ENCODE data around the gene GALR3. TPM values are rescaled to one million over a fixed set of nuclear protein-coding genes. Genes with fewer than 3 reads are reported as not detected.

GALR3 gene
- total RNA-seq, 6 experiments from 2014 or later, result not detected

DNA sequence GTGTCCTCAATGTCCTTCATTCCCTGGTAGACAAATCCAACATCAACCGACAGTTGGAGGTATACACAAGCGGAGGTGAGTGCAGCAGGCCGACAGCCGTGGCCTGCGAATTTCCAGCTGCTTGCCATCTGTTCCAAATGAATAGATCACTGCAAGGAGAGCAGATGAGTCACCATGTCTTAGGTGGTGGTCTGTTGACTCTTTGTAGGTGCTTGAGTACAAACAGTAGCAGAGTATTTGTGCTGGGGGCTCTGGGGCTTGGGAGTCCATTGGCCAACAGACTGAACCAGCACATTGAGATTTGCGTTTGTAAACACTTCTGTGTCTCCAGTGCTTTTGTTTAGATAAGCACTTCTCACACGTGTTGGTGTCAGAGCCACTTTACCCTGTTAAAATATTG is 47.1 kb downstream of the GALR3 start:
- DNase-seq, result no peak

More for the DNA sequence above, 47.1 kb downstream of the GALR3 start:
- Mint-ChIP-seq H3K4me1 (ENCODE audit: low read depth) (no peaks in the 10 kb centered on the region), H3K27me3 (ENCODE audit: insufficient read depth) (peaks cover 2% of the 10 kb centered on the region), H3K27ac (no peak overlapping the region; the same call in 1 of the 2 replicates), H3K9me3 (no peaks in the 10 kb centered on the region), H3K36me3 (ENCODE audit: low read depth) (peaks cover 19% of the 10 kb centered on the region), H3K4me3 (no peak overlapping the region)
- TF ChIP-seq, protein P1, sequence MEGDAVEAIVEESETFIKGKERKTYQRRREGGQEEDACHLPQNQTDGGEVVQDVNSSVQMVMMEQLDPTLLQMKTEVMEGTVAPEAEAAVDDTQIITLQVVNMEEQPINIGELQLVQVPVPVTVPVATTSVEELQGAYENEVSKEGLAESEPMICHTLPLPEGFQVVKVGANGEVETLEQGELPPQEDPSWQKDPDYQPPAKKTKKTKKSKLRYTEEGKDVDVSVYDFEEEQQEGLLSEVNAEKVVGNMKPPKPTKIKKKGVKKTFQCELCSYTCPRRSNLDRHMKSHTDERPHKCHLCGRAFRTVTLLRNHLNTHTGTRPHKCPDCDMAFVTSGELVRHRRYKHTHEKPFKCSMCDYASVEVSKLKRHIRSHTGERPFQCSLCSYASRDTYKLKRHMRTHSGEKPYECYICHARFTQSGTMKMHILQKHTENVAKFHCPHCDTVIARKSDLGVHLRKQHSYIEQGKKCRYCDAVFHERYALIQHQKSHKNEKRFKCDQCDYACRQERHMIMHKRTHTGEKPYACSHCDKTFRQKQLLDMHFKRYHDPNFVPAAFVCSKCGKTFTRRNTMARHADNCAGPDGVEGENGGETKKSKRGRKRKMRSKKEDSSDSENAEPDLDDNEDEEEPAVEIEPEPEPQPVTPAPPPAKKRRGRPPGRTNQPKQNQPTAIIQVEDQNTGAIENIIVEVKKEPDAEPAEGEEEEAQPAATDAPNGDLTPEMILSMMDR (IDR thresholded peaks at IDR 0.05), result no peak

Small RNA genes lying within 50 kb of the gene (microRNA-seq; reads per million reads assigned to microRNA genes)
- 2.3 reads per million for gene MIR659

Other genes starting within 250 kb of the GALR3 start
- not detected for gene LGALS2, start 243.3 kb upstream of the GALR3 start, total RNA-seq (2021; fragmentation: NEBNext Ultra II Directional; extraction: Animal tissue kit (Norgen Biotek cat#: 25700))
- gene GGA1, start 214.5 kb upstream of the GALR3 start, total RNA-seq (2021; fragmentation: NEBNext Ultra II Directional; extraction: Animal tissue kit (Norgen Biotek cat#: 25700)), result 10 to 100 TPM; 37.5 to 45.4 (median 41.5) TPM
- 10 to 100 TPM; 15.9 to 26.3 (median 23.0) TPM for gene SH3BP1, start 183.7 kb upstream of the GALR3 start, total RNA-seq (2021; fragmentation: NEBNext Ultra II Directional; extraction: Animal tissue kit (Norgen Biotek cat#: 25700))
- 10 to 100 TPM; 15.3 to 24.5 (median 18.4) TPM for gene PDXP, start 164.7 kb upstream of the GALR3 start, total RNA-seq (2021; fragmentation: NEBNext Ultra II Directional; extraction: Animal tissue kit (Norgen Biotek cat#: 25700))
- 1,000 to 10,000 TPM; 5,326 to 7,192 (median 6,673) TPM for gene LGALS1, start 147.7 kb upstream of the GALR3 start, total RNA-seq (2021; fragmentation: NEBNext Ultra II Directional; extraction: Animal tissue kit (Norgen Biotek cat#: 25700))
- 10 to 100 TPM; 17.7 to 29.6 (median 26.9) TPM for gene NOL12, start 137.0 kb upstream of the GALR3 start, total RNA-seq (2021; fragmentation: NEBNext Ultra II Directional; extraction: Animal tissue kit (Norgen Biotek cat#: 25700))
- gene TRIOBP, start 126.3 kb upstream of the GALR3 start, total RNA-seq (2021; fragmentation: NEBNext Ultra II Directional; extraction: Animal tissue kit (Norgen Biotek cat#: 25700)), result 10 to 100 TPM; 74.3 to 92.5 (median 91.6) TPM
- 10 to 100 TPM; 27.6 to 42.3 (median 29.2) TPM for gene GCAT, start 15.4 kb upstream of the GALR3 start, total RNA-seq (2021; fragmentation: NEBNext Ultra II Directional; extraction: Animal tissue kit (Norgen Biotek cat#: 25700))
- 10 to 100 TPM; 18.3 to 25.4 (median 20.9) TPM for gene ANKRD54, start 21.0 kb downstream of the GALR3 start, total RNA-seq (2021; fragmentation: NEBNext Ultra II Directional; extraction: Animal tissue kit (Norgen Biotek cat#: 25700))
- 100 to 1,000 TPM; 306 to 371 (median 357) TPM for gene EIF3L, start 26.0 kb downstream of the GALR3 start, total RNA-seq (2021; fragmentation: NEBNext Ultra II Directional; extraction: Animal tissue kit (Norgen Biotek cat#: 25700))
- 10 to 100 TPM; 37.7 to 46.5 (median 40.5) TPM for gene MICALL1, start 82.9 kb downstream of the GALR3 start, total RNA-seq (2021; fragmentation: NEBNext Ultra II Directional; extraction: Animal tissue kit (Norgen Biotek cat#: 25700))
- under 1 TPM; 0.43 to 0.73 (median 0.54) TPM for gene C22orf23, start 130.2 kb downstream of the GALR3 start, total RNA-seq (2021; fragmentation: NEBNext Ultra II Directional; extraction: Animal tissue kit (Norgen Biotek cat#: 25700))
- gene POLR2F, start 130.3 kb downstream of the GALR3 start, total RNA-seq (2021; fragmentation: NEBNext Ultra II Directional; extraction: Animal tissue kit (Norgen Biotek cat#: 25700)), result 100 to 1,000 TPM in 4 of 6 experiments, 10 to 100 TPM in 2; 91.6 to 130 (median 107) TPM
- gene SOX10, start 161.2 kb downstream of the GALR3 start, total RNA-seq (2021; fragmentation: NEBNext Ultra II Directional; extraction: Animal tissue kit (Norgen Biotek cat#: 25700)), result not detected
- 1 to 10 TPM; 7.0 to 10.0 (median 7.7) TPM for gene PICK1, start 234.0 kb downstream of the GALR3 start, total RNA-seq (2021; fragmentation: NEBNext Ultra II Directional; extraction: Animal tissue kit (Norgen Biotek cat#: 25700))

All from HFFc6 (cell line).